Gastrocnemius medialis (tissue), 4 donors: Measurements from ENCODE around the gene ESPNL. TPM values are rescaled to one million over a fixed set of nuclear protein-coding genes. Genes with fewer than 3 reads are reported as not detected.

ENCODE experiments used
- ATAC-seq, 2 donors: fragments of 150-250 bp; one replicate each; pipeline ENCODE4 v1.9.1; 2016
- DNase-seq, 2 donors: peaks; one replicate each; pipeline ENCODE4 v3.0.0-alpha.2; 2019
- H3K27ac ChIP-seq, 4 donors: fragments of 200-600 bp; sonication (generic); 1 replicate in 1 of 4; 2 replicates in 3 of 4; pipeline ENCODE4 v1.5.1; 2016 to 2018; ENCODE audit warnings: mild to moderate bottlenecking in 2 of 4, moderate library complexity in 1 of 4
- H3K27me3 ChIP-seq, 3 donors: fragments of 200-600 bp; sonication (generic) in 2 of 3; 1 replicate in 1 of 3; 2 replicates in 2 of 3; pipeline versions ENCODE4 v1.5.1 to v1.6.0; 2016 to 2019; ENCODE audit warnings: mild to moderate bottlenecking in 1 of 3, moderate library complexity in 1 of 3
- H3K36me3 ChIP-seq, 2 donors: fragments of 200-600 bp; sonication (generic) in 1 of 2; one replicate each; pipeline ENCODE4 v1.5.1; 2017 to 2018
- H3K4me1 ChIP-seq, 2 donors: fragments of 200-600 bp; sonication (generic) in 1 of 2; one replicate each; pipeline ENCODE4 v1.5.1; 2016 to 2017; ENCODE audit warnings: mild to moderate bottlenecking in 2 of 2
- H3K4me3 ChIP-seq, 4 donors: fragments of 200-600 bp; sonication (generic) in 3 of 4; 1 replicate in 1 of 4; 2 replicates in 3 of 4; pipeline ENCODE4 v1.5.1; 2016 to 2019; ENCODE audit warnings: mild to moderate bottlenecking in 2 of 4
- H3K9me3 ChIP-seq, 3 donors: fragments of 200-600 bp; sonication (generic) in 2 of 3; 1 replicate in 1 of 3; 2 replicates in 2 of 3; pipeline ENCODE4 v1.5.1; 2016 to 2019
- CTCF ChIP-seq, 5 experiments: fragments of 450-650 bp in 3 of 5; fragments of 200-600 bp in 2 of 5; sonication (generic) in 2 of 5; IDR thresholded peaks in 4 of 5; conservative IDR thresholded peaks in 1 of 5; 1 replicate in 4 of 5; 2 replicates in 1 of 5; pipeline ENCODE4 v1.5.1; 2016 to 2019; ENCODE audit warnings: antibody characterized with exemption in 5 of 5, mild to moderate bottlenecking in 3 of 5, moderate library complexity in 3 of 5
- POLR2A ChIP-seq, 2 donors: fragments of 450-650 bp; IDR thresholded peaks; one replicate each; pipeline ENCODE4 v1.6.1; 2017; ENCODE audit warnings: antibody characterized with exemption in 2 of 2, mild to moderate bottlenecking in 2 of 2, moderate library complexity in 2 of 2
- in situ Hi-C, 4 donors: fragments of 200-750 bp; cut with MboI; loops; one replicate each; pipeline versions ENCODE4 v1.15.0 to v1.8.0; 2017; ENCODE audit warnings: low sequenced_read_pairs in 4 of 4
- intact Hi-C: fragments of 100-400 bp; cut with DNase I; formaldehyde crosslinking; loops from one replicate; pipeline ENCODE4 v1.15.1; 2023; ENCODE audit warnings: low total_unique reads
- total RNA-seq, 4 donors: library from RNA; depleted of rRNA; stranded (reverse); fragments of >200 nt; gene quantifications; one replicate each; pipeline versions ENCODE4 v1.1.0 to v1.2.3, GENCODE V29; 2016

The ESPNL gene
- total RNA-seq, 4 donors from 2014 or later = 0.11 TPM; not detected in 3

GRCh38 chr2:238142382-238143205 is 42.5 kb downstream of the ESPNL start:
- peak; percentile 7 to 9 for ATAC-seq
- Histone ChIP-seq H3K4me3 (peak overlapping the region; percentile 39 to 89 (median 68)), H3K36me3 (peaks cover 0 to 34% of the 10 kb centered on the region in 2 donors), H3K27ac (peak overlapping the region; percentile 91 to 100 (median 98)), H3K4me1 (peaks cover 49 to 50% of the 10 kb centered on the region in 2 donors), H3K9me3 (no peaks in the 10 kb centered on the region), H3K27me3 (no peaks in the 10 kb centered on the region)
- TF ChIP-seq POLR2A (IDR thresholded peaks at IDR 0.05) (peak in 1 of 2 donors; percentile 39), CTCF (IDR thresholded peaks at IDR 0.05 in 4 of 5, conservative IDR thresholded peaks at IDR 0.05 in 1 of 5) (no peak)
- DNase-seq = peak; percentile 45 to 71
- intact Hi-C loops = loop anchor here (2.0 kb wide), 1 partner anchor 146 kb away; the partner anchor contains the start of gene PER2
- in situ Hi-C loops = no loop called here

- no peaks in the 10 kb centered on the region for H3K9me3 ChIP-seq
- peaks cover 41 to 43% of the 10 kb centered on the region in 2 donors for H3K4me1 ChIP-seq
- ATAC-seq (peak; percentile 53 to 69), DNase-seq (peak; percentile 94 to 97)
- peak overlapping the region; percentile 91 to 100 (median 98) for H3K27ac ChIP-seq
- in situ Hi-C loops = no loop called here
- peak; percentile 54 to 60 for TF ChIP-seq POLR2A (IDR thresholded peaks at IDR 0.05)
- no peak for TF ChIP-seq CTCF (IDR thresholded peaks at IDR 0.05 in 4 of 5, conservative IDR thresholded peaks at IDR 0.05 in 1 of 5)
- intact Hi-C loops = loop anchor here (2.0 kb wide), 1 partner anchor 145 kb away; the partner anchor contains the start of gene PER2
- H3K36me3 ChIP-seq = peaks cover 0 to 38% of the 10 kb centered on the region in 2 donors
- H3K27me3 ChIP-seq = no peaks in the 10 kb centered on the region
- peak overlapping the region; percentile 39 to 89 (median 68) for H3K4me3 ChIP-seq
Measured at GRCh38 chr2:238143239-238143951, 43.3 kb downstream of the ESPNL start.

- no peaks in the 10 kb centered on the region for H3K9me3 ChIP-seq
- in situ Hi-C loops (no loop called here), intact Hi-C loops (no loop called here)
- no peak for TF ChIP-seq CTCF (IDR thresholded peaks at IDR 0.05 in 4 of 5, conservative IDR thresholded peaks at IDR 0.05 in 1 of 5)
- peaks cover 35 to 49% of the 10 kb centered on the region in 2 donors for H3K4me1 ChIP-seq
- ATAC-seq (no peak), DNase-seq (no peak)
- H3K36me3 ChIP-seq = peaks cover 0 to 38% of the 10 kb centered on the region in 2 donors
- no peaks in the 10 kb centered on the region for H3K27me3 ChIP-seq
- peak overlapping the region in 2 of 4 donors; percentile 24 to 89 for H3K4me3 ChIP-seq
- H3K27ac ChIP-seq = peak overlapping the region; percentile 91 to 100 (median 98)
Measured at GRCh38 chr2:238144262-238144661, 44.1 kb downstream of the ESPNL start.

GRCh38 chr2:238145046-238145445 is 44.9 kb downstream of the ESPNL start:
- in situ Hi-C loops (no loop called here), intact Hi-C loops (no loop called here)
- TF ChIP-seq POLR2A (IDR thresholded peaks at IDR 0.05) (no peak), CTCF (IDR thresholded peaks at IDR 0.05 in 4 of 5, conservative IDR thresholded peaks at IDR 0.05 in 1 of 5) (no peak)
- DNase-seq = no peak
- Histone ChIP-seq H3K9me3 (no peaks in the 10 kb centered on the region), H3K27me3 (no peaks in the 10 kb centered on the region), H3K36me3 (peaks cover 0 to 38% of the 10 kb centered on the region in 2 donors), H3K27ac (peak overlapping the region; percentile 91 to 100 (median 98)), H3K4me1 (peaks cover 34 to 47% of the 10 kb centered on the region in 2 donors), H3K4me3 (no peak overlapping the region)
- no peak for ATAC-seq
